Epidermal melanocyte (primary cell): ENCODE results near the gene FGF1.

Source experiments
- DNase-seq: peaks from one replicate; pipeline ENCODE4 v3.0.0; 2011; ENCODE audit warnings: low spot score; ENCODE audit not compliant: insufficient read length

Gene FGF1

GRCh38 chr5:142544071-142544753 is 141.7 kb downstream of the FGF1 start:
- no peak for DNase-seq

GRCh38 chr5:142542906-142543305 is 143.0 kb downstream of the FGF1 start:
- DNase-seq = no peak
